Measurements from ENCODE around the gene PRTN3.

Gene PRTN3

DNA sequence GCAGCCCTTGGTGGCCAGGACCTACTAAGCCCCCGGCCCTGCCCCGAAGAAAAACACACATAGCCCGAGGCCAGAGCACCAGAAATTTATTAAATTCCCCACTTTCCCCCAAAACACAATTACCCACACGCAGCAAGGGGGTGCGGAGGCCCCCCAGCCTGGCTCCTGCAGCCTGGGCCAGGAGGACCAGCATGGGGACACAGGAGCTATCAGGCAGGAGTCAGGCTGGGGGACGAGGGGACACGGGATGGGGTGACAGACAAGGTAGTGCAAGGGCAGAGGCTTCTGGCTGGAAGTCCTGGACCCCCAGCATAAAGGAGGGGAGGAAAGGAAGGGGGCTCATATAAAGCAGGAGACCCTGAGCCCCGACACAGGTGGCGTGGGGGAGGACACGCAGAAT, 55.6 kb downstream of the PRTN3 start:
- Mint-ChIP-seq H3K9me3 (no peaks in the 10 kb centered on the region), H3K4me1 (peaks cover 10% of the 10 kb centered on the region), H3K36me3 (ENCODE audit: low read depth) (peaks cover 4% of the 10 kb centered on the region), H3K4me3 (no peak overlapping the region), H3K27me3 (no peaks in the 10 kb centered on the region), H3K27ac (no peak overlapping the region)
- DNase-seq (no peak), ATAC-seq (no peak)

DNA sequence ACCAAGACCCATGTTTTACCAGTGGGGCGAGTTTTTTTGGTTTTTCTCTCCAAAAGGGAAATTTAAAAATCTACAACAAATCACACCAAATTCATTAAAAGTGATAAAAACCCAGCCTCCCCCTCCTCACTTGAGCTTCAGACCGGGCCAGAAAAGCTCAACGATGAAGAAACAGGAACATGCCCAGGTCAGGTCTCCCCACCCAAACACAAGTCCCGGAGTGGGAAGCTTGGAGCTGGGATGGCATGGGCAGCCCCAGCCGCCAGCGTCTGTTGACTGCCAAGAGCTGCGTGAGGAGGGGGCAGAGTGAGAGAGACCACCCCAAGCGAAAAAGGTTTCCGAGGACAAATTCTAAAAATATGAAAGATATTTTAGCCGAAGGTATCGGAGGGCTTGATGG, 56.2 kb downstream of the PRTN3 start:
- Mint-ChIP-seq H3K36me3 (ENCODE audit: low read depth) (peaks cover 4% of the 10 kb centered on the region), H3K9me3 (no peaks in the 10 kb centered on the region), H3K27me3 (no peaks in the 10 kb centered on the region), H3K27ac (no peak overlapping the region), H3K4me1 (peaks cover 10% of the 10 kb centered on the region), H3K4me3 (no peak overlapping the region)
- ATAC-seq (no peak), DNase-seq (no peak)

DNA sequence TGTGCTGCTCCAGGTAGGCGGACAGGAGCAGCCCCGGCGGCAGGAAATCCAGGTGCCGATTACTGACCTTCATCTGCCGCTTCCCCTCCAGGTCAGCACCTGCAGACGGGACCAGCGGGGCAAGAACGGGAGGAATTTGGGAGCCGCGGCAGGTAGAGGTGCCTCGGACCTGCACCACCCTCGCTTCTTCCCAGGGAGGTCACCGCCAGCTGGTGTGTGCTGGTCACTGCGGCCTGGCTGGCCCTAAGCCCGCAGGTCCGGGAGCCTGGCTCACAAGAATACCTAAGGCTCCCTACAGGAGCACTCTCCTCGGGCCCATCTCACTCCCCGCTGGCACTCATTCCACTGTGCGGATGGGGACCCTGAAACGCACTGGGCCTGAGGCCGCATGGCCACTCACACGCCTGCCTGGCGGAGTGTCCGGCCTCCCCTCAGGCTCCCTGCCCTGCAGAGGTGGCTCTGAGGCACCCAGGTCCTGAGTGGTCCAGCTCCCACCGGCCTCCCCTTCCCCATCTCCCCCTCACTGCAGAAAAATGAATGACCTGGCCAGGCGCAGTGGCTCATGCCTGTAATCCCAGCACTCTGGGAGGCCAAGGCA, 56.7 kb downstream of the PRTN3 start:
- no peaks in the 10 kb centered on the region for H3K27me3 Mint-ChIP-seq
- ATAC-seq (no peak), DNase-seq (no peak)
- no peak overlapping the region for H3K4me3 Mint-ChIP-seq
- H3K36me3 Mint-ChIP-seq (ENCODE audit: low read depth), result peaks cover 4% of the 10 kb centered on the region
- H3K27ac Mint-ChIP-seq, result no peak overlapping the region
- peaks cover 8% of the 10 kb centered on the region for H3K4me1 Mint-ChIP-seq
- H3K9me3 Mint-ChIP-seq, result no peaks in the 10 kb centered on the region
